GM23338 (cell line): ENCODE data around the gene LMBRD1. TPM values are rescaled to one million over a fixed set of nuclear protein-coding genes. Genes with fewer than 3 reads are reported as not detected.

Experiments
- ATAC-seq: fragments of 200-7000 bp; cut with Tn5 transposase; 3 replicates; pipeline ENCODE4 v1.9.1; 2020
- DNase-seq: peaks from one replicate; pipeline ENCODE4 v3.0.0-alpha.2; 2015; ENCODE audit warnings: low spot score
- H2AFZ ChIP-seq: fragments of 200-600 bp; sonication (generic); 2 replicates; pipeline ENCODE4 v1.8.0; 2016; ENCODE audit warnings: antibody characterized with exemption, mild to moderate bottlenecking, moderate library complexity
- H3F3A ChIP-seq: fragments of 200-600 bp; sonication (generic); replicated peaks from 2 replicates; pipeline ENCODE4 v1.8.0; 2017; ENCODE audit warnings: antibody characterized with exemption, mixed run types, low read depth
- H3K27ac ChIP-seq: fragments of 200-600 bp; sonication (generic); 2 replicates; pipeline ENCODE4 v1.6.1; 2016; ENCODE audit warnings: low read depth
- H3K27me3 ChIP-seq: fragments of 200-600 bp; sonication (generic); 2 replicates; pipeline ENCODE4 v1.8.0; 2016; ENCODE audit warnings: mild to moderate bottlenecking, mixed run types, moderate library complexity; ENCODE audit not compliant: insufficient read depth
- H3K36me3 ChIP-seq: fragments of 200-600 bp; sonication (generic); 2 replicates; pipeline ENCODE4 v1.8.0; 2016; ENCODE audit warnings: mild to moderate bottlenecking; ENCODE audit not compliant: insufficient read depth
- H3K4me1 ChIP-seq: fragments of 200-600 bp; sonication (generic); 2 replicates; pipeline ENCODE4 v1.8.0; 2016; ENCODE audit warnings: mild to moderate bottlenecking, moderate library complexity; ENCODE audit not compliant: insufficient read depth
- H3K4me2 ChIP-seq: fragments of 200-600 bp; sonication (generic); 2 replicates; pipeline ENCODE4 v1.7.1; 2017; ENCODE audit warnings: mixed run types
- H3K4me3 ChIP-seq: fragments of 200-600 bp; sonication (generic); 2 replicates; pipeline ENCODE4 v1.6.1; 2016; ENCODE audit warnings: mixed run types
- H3K79me2 ChIP-seq: fragments of 200-600 bp; sonication (generic); replicated peaks from 2 replicates; pipeline ENCODE4 v1.8.0; 2017; ENCODE audit warnings: mild to moderate bottlenecking; ENCODE audit not compliant: insufficient read depth
- H3K9me2 ChIP-seq: fragments of 200-600 bp; sonication (generic); 2 replicates; pipeline ENCODE4 v1.8.0; 2017; ENCODE audit not compliant: insufficient read depth
- H4K20me1 ChIP-seq: fragments of 200-600 bp; sonication (generic); replicated peaks from 2 replicates; pipeline ENCODE4 v1.8.0; 2017; ENCODE audit warnings: mild to moderate bottlenecking; ENCODE audit not compliant: insufficient read depth
- H3K27ac Mint-ChIP-seq: 2 replicates; pipeline ENCODE4 v1.8.0; 2020; ENCODE audit warnings: inconsistent platforms, mild to moderate bottlenecking, moderate library complexity, mixed read lengths
- H3K27me3 Mint-ChIP-seq: 3 replicates; pipeline ENCODE4 v1.8.0; 2022; ENCODE audit warnings: low read depth, mild to moderate bottlenecking, moderate library complexity, mixed read lengths, inconsistent platforms; ENCODE audit not compliant: insufficient read depth, poor library complexity
- H3K36me3 Mint-ChIP-seq: 3 replicates; pipeline ENCODE4 v1.8.0; 2021; ENCODE audit warnings: low read depth, mild to moderate bottlenecking, inconsistent platforms, moderate library complexity, mixed read lengths
- H3K4me1 Mint-ChIP-seq: 3 replicates; pipeline ENCODE4 v1.8.0; 2020; ENCODE audit warnings: mild to moderate bottlenecking, inconsistent platforms, mixed read lengths
- H3K4me3 Mint-ChIP-seq: 3 replicates; pipeline ENCODE4 v1.8.0; 2021; ENCODE audit warnings: moderate library complexity, mild to moderate bottlenecking, inconsistent platforms, mixed read lengths
- H3K9me3 Mint-ChIP-seq: 3 replicates; pipeline ENCODE4 v1.8.0; 2020; ENCODE audit warnings: moderate library complexity, mild to moderate bottlenecking, inconsistent platforms, mixed read lengths
- ETS1 ChIP-seq: IDR thresholded peaks from 2 replicates; pipeline ENCODE4 v1.6.1; 2016; ENCODE audit warnings: antibody characterized with exemption
- EZH2 ChIP-seq: fragments of 200-600 bp; sonication (generic); IDR thresholded peaks from one replicate; pipeline ENCODE4 v1.8.0; 2017; ENCODE audit warnings: antibody characterized with exemption, mild to moderate bottlenecking, low read depth; ENCODE audit not compliant: unreplicated experiment
- EZH2phosphoT487 ChIP-seq: fragments of 200-600 bp; sonication (generic); IDR thresholded peaks from one replicate; pipeline ENCODE4 v1.8.1; 2018; ENCODE audit warnings: antibody characterized with exemption; ENCODE audit not compliant: unreplicated experiment
- JUNB ChIP-seq: IDR thresholded peaks from one replicate; pipeline ENCODE4 v1.6.1; 2016; ENCODE audit warnings: antibody characterized with exemption; ENCODE audit not compliant: unreplicated experiment
- NANOG ChIP-seq: IDR thresholded peaks from 2 replicates; pipeline ENCODE4 v1.6.1; 2016; ENCODE audit warnings: antibody characterized with exemption, borderline replicate concordance
- POLR2AphosphoS5 ChIP-seq: IDR thresholded peaks from 2 replicates; pipeline ENCODE4 v1.6.1; 2016; ENCODE audit warnings: antibody characterized with exemption, low read depth
- STAT1 ChIP-seq: IDR thresholded peaks from one replicate; pipeline ENCODE4 v1.6.1; 2016; ENCODE audit warnings: antibody characterized with exemption; ENCODE audit not compliant: unreplicated experiment
- ZNF114 ChIP-seq: fragments of 250-450 bp; sonication (Bioruptor Pico); IDR thresholded peaks from 2 replicates; pipeline ENCODE4 v1.5.0; 2020; ENCODE audit warnings: mild to moderate bottlenecking, moderate library complexity
- ZNF462 ChIP-seq: fragments of 250-450 bp; sonication (Bioruptor Pico); IDR thresholded peaks from 2 replicates; pipeline ENCODE4 v1.5.0; 2020; ENCODE audit warnings: mild to moderate bottlenecking, moderate library complexity
- polyA plus RNA-seq: library from polyadenylated mRNA; unstranded; fragments of >200 nt; fragmentation: Nextera tagmentation; extraction: Ambion mirVana; gene quantifications from 2 replicates; pipeline ENCODE4 v1.2.1, GENCODE V29; 2016
- total RNA-seq: library from RNA; depleted of rRNA; stranded (reverse); fragments of >200 nt; shearing (Covaris generic); gene quantifications from 2 replicates; pipeline ENCODE4 v1.2.3, GENCODE V29; 2014
- TF ChIP-seq, protein P1 (sequence below), 2 experiments: fragments of 200-600 bp in 1 of 2; sonication (generic) in 1 of 2; conservative IDR thresholded peaks; 2 replicates each; pipeline versions ENCODE4 v1.5.1 to v1.6.1; 2016 to 2017; ENCODE audit warnings: antibody characterized with exemption in 2 of 2, low read depth in 2 of 2, mild to moderate bottlenecking in 2 of 2, moderate library complexity in 1 of 2

LMBRD1 gene
- total and polyA plus RNA-seq, 2 experiments from 2014 or later: 20.3 to 21.0 TPM

DNA sequence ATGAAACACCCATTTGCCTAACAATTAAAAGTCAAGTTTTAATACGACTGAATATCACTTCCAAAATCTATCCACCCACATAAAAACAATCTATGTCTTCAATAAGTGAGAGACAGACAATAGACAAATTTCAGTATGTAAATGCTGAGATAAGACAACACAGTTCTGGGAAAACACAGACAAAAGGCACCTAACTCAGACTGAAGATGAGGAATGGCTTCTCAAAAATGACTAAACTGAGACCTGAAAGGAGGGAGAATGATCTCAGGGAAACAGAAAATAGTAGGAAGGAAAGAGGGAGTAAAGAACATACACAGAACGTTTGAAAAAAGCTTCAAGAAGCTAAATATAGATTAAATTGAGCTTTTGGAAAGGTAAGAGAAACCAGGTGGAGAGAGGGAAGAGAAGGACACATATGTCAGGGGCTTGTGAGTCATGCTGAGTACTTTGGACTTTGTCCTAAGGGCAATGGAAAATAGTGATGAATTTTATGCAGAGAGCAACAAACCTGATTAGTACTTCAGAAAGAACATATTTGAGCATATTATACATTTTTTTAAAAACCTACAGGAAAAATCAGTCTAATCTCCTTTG, 16.1 kb downstream of the LMBRD1 start:
- Histone ChIP-seq H3K27ac (no peak overlapping the region), H3F3A (no peaks in the 10 kb centered on the region), H4K20me1 (0 out of 2 replicates have a peak, but pooled peaks cover 3% of the 10 kb centered on the region), H3K27me3 (no peaks in the 10 kb centered on the region), H2AFZ (no peak overlapping the region), H3K4me1 (no peaks in the 10 kb centered on the region), H3K79me2 (peaks cover 9% of the 10 kb centered on the region; the same call in 1 of the 2 replicates), H3K4me3 (no peak overlapping the region), H3K4me2 (no peak overlapping the region), H3K36me3 (no peaks in the 10 kb centered on the region), H3K9me2 (no peaks in the 10 kb centered on the region)
- DNase-seq (no peak), ATAC-seq (no peak)
- TF ChIP-seq NANOG (no peak), EZH2 (no peak), JUNB (no peak), EZH2phosphoT487 (no peak)
- TF ChIP-seq, protein P1, sequence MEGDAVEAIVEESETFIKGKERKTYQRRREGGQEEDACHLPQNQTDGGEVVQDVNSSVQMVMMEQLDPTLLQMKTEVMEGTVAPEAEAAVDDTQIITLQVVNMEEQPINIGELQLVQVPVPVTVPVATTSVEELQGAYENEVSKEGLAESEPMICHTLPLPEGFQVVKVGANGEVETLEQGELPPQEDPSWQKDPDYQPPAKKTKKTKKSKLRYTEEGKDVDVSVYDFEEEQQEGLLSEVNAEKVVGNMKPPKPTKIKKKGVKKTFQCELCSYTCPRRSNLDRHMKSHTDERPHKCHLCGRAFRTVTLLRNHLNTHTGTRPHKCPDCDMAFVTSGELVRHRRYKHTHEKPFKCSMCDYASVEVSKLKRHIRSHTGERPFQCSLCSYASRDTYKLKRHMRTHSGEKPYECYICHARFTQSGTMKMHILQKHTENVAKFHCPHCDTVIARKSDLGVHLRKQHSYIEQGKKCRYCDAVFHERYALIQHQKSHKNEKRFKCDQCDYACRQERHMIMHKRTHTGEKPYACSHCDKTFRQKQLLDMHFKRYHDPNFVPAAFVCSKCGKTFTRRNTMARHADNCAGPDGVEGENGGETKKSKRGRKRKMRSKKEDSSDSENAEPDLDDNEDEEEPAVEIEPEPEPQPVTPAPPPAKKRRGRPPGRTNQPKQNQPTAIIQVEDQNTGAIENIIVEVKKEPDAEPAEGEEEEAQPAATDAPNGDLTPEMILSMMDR (conservative IDR thresholded peaks at IDR 0.05; ENCODE audit: low read depth in 2 of 2): no peak
- Mint-ChIP-seq H3K36me3 (peaks cover 3% of the 10 kb centered on the region; the same call in 1 of the 3 replicates), H3K4me1 (peaks cover 7% of the 10 kb centered on the region; the same call in 2 of the 3 replicates), H3K9me3 (no peaks in the 10 kb centered on the region), H3K27ac (no peak overlapping the region; the same call in 1 of the 2 replicates), H3K27me3 (no peaks in the 10 kb centered on the region), H3K4me3 (no peak overlapping the region)

DNA sequence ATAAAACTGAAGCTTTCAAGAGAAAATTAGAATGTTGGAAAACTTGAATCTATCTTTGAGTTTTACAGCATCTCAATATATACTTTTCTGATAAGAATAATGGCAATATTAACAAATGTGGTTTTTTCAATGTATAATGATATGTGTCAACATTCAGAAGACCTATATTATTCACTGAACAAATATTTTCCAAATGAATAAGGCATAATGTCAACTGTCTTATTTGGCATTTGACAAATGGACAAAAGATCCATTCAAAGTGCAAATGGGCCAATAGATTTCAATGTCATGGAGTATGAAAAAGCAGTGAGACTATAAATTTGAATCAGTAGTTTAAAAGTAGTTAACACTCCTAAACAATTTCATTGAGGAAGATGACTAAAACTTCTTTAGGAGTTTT, 20.9 kb downstream of the LMBRD1 start:
- Histone ChIP-seq H3K36me3 (no peaks in the 10 kb centered on the region), H3K79me2 (no peaks in the 10 kb centered on the region), H3K4me2 (no peak overlapping the region), H3K27me3 (no peaks in the 10 kb centered on the region), H2AFZ (no peak overlapping the region), H3K9me2 (0 out of 2 replicates have a peak, but pooled peaks cover 2% of the 10 kb centered on the region), H4K20me1 (peaks cover 3% of the 10 kb centered on the region; the same call in 1 of the 2 replicates), H3K4me3 (no peak overlapping the region), H3K4me1 (no peaks in the 10 kb centered on the region), H3F3A (no peaks in the 10 kb centered on the region), H3K27ac (no peak overlapping the region)
- ATAC-seq (no peak), DNase-seq (no peak)
- Mint-ChIP-seq H3K9me3 (no peaks in the 10 kb centered on the region), H3K4me3 (no peak overlapping the region), H3K27me3 (no peaks in the 10 kb centered on the region), H3K36me3 (peaks cover 6% of the 10 kb centered on the region; the same call in 1 of the 3 replicates), H3K27ac (no peak overlapping the region), H3K4me1 (peaks cover 7% of the 10 kb centered on the region; the same call in 2 of the 3 replicates)
- TF ChIP-seq STAT1 (no peak), ZNF462 (CRISPR knock-in tag) (no peak), POLR2AphosphoS5 (no peak), ETS1 (no peak), ZNF114 (CRISPR knock-in tag) (no peak), EZH2 (no peak)
